Middle frontal gyrus (tissue), 1 donor: ENCODE data around the gene THRAP3.
"Not testable (repeated sequence)": the region's sequence is repeated elsewhere in the genome, so short reads cannot be mapped to it uniquely, and the experiment has no call there.

Experiments
- DNase-seq: peaks from one replicate; pipeline ENCODE4 v3.0.0-alpha.2; 2015; ENCODE audit warnings: low spot score; ENCODE audit errors: extremely low spot score

Gene THRAP3

GRCh38 chr1:36251794-36252481 lies 27.7 kb downstream of the THRAP3 start:
- no peak for DNase-seq

- not testable (repeated sequence) for DNase-seq
Measured at GRCh38 chr1:36252482-36252824, 28.2 kb downstream of the THRAP3 start.

DNA sequence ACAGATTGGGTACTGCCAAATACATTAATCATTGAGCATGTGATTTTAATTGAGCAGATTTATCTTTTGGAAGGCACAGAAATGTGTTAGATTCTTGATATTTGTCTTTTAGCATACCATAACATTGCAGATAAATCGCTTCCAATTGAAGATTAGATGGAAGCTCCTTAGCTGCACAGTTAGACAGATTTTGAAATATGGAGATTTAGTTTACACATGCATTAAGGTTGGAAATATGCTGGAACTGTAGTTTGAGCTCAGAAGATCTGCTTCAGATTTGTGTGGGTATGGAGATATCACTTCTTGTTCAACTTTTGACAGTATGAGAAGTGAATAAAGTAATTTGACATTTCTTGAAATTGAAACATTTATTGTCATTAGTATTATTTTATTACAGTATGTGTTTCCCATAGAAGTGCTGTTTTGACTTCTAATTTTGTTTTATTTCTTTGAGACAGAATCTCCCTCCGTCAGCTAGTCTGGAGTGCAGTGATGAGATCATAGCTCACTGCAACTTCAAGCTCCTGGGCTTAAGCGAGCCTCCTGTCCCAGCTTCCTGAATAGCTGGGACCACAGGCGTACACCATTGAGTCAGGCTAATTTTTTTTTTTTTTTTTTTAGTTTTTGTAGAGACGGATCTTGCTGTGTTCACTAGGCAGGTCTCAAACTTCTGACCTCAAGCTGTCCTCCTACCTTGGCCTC lies 29.1 kb downstream of the THRAP3 start:
- DNase-seq, result no peak

- DNase-seq, result no peak
Measured at GRCh38 chr1:36256558-36257374, 32.5 kb downstream of the THRAP3 start.

DNA sequence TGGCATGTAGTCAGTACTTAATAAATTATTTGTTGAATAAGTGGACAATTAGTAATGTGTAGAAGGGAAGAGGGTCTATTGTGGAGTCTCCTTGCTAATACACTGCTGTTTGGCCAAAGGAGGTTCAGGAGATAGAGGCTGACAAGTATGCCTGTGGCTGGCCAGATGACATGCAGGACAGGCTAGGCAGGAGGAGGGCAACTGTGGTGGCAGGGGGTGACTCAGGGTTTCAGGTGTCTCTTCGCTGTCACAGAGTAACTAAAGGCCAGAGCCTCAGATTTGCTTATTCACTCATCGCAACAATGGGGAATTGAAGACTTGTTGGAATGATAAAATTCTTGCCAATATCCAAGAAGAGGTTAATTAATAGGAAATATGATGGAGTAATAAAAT lies 33.1 kb downstream of the THRAP3 start:
- no peak for DNase-seq

GRCh38 chr1:36258960-36259344 lies 34.7 kb downstream of the THRAP3 start:
- no peak for DNase-seq

DNA sequence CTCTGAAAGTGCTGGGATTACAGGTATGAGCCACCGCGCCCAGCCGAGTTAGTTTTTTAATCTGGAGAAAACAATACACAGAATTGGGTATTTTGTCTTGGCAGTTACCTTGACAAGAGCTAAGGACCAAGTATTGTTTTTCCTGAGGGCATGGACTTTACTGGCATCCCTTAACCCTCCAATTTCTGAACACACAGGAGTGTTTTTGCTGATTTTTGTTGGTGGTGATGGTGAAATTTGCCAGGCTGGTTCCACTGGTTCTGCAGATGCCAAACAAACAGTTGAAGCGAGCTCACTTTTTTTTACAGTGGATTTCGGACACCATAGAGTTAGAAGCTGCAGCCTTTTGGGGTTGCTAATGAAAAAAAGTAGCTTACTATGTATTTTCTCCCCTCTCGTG lies 44.7 kb downstream of the THRAP3 start:
- no peak for DNase-seq

- no peak for DNase-seq
Measured at GRCh38 chr1:36269408-36269838, 45.2 kb downstream of the THRAP3 start.

DNA sequence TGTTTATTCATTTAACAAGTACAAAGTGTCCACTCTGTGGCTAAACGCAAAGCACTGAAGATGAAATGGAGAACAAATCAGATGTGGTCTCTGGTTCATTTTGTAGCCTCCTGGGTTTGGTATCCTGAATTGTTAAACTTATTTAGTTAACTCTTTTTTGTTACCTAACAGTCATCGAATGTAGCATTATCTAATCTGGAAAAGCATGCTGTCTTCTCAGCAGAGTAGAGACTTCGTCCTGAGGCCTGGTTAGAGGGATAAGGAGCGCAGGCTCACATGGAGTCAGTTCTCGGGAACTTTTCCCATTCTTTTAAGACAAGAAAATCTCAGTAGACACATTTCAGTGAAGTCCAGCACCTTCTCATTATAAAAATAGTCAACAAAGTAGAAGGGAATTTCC lies 48.8 kb downstream of the THRAP3 start:
- no peak for DNase-seq

GRCh38 chr1:36274201-36274600 lies 50.0 kb downstream of the THRAP3 start:
- no peak for DNase-seq

GRCh38 chr1:36276688-36277087 lies 52.4 kb downstream of the THRAP3 start:
- DNase-seq, result no peak

GRCh38 chr1:36279110-36279788 lies 55.0 kb downstream of the THRAP3 start:
- DNase-seq, result no peak

DNA sequence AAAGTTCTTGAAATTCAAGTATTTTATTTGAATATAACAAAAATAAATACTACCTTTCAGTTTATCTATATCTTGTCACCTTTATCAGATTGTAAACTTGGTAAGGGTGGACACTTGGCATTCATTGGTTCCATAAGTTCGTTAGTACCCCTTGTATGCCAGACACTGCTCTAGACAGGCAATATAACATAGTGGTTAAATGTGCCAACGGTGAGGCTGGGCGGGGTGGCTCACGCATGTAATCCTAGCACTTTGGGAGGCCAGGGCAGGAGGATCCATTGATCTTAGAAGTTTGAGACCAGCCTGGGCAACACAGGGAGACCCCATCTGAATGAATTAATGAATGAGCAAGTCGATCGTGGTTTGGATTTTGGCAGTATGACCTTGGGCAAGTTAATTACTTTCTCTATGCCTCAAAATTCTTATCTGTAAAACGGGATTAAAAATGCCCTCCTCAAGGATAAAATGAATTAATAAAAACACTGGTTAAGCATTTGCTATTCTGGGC lies 55.6 kb downstream of the THRAP3 start:
- DNase-seq, result no peak

DNA sequence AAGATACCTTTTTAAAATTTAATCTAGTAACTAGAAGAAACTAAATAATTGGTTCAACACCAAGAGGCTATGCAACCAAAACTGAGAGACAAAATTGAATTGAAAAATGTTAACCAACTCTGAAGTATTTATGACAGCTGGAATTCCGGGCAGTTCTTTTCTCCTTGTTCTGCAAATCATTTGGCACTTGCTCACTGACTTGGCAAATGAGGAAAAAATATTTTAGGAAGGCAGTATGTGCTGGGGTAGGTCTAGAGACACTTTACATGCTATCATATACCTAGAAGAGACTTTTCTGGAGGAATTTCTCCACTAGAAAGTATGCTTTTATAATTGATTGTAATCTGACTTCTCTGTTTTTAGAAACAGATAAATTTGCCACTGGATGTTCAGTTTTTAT lies 59.8 kb downstream of the THRAP3 start:
- no peak for DNase-seq

DNA sequence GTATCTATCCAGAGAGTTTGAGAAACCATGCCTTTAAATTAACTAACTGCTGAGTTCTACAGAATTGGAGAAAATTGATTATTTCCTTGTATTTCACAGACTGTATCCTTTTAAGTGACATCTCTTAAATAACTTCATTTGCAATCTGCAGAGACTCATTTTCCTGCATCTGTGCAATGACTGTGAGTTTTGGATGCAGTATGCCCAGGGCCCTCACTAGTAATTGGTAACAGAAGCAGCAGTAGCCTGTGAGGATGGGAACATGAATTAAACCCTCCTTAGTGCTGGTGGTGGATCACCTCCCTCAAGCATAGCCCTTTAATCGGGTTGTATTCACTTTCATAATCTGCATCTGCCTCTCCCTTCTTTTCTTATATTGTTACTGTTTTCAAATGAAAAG lies 60.3 kb downstream of the THRAP3 start:
- no peak for DNase-seq

DNA sequence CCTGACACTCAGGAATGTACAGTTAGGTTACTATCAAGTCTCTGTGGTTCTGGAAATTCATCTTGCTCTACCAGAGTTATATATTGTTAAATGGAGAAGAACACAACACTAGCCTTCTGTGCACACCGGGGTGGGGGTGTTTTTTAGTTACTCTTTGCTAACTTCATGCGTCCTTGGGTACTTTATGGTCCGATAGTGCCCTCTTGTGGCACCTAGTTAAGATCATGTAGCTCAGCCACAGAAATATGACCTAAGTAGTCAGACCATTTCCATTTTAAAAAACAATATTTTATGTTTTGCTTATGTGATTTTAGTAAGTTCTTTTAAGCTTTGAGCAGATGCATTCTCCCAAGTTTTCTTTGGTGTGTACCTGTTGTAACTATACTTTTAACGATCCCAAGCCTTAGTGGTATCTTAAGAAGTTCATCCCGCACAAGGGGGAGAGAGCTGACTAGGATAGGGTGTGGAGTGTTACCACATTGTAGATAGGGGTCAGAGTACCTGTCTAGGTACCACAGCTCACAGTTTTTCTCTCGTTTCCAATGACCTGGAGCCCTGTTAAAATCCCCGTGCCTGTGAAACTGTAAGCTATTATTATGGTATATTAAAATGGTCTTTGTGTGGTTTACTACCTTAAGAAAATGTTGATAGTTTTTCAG lies 61.3 kb downstream of the THRAP3 start:
- peak; percentile 51 for DNase-seq

- DNase-seq, result no peak
Measured at GRCh38 chr1:36286802-36287201, 62.6 kb downstream of the THRAP3 start.

DNA sequence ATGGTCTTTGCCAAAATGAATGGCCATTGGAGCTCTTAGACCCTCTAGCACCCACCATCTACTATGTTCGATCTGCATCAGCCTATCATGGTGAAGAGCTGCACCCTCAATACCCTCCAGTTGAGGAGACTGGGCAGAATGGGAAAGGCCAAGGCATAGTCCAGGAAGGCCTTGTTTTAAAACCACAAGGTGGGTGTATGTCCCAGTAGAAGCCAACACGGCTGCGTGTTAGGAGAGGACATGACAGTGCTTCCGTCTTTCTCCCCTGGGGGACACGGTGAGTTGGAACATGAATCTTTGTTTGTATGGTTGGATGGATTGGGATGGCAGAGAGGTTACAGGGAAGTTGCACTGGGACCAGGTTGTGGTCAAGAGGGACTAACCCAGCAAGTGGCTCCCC lies 63.4 kb downstream of the THRAP3 start:
- DNase-seq, result no peak

GRCh38 chr1:36295390-36295789 lies 71.1 kb downstream of the THRAP3 start:
- no peak for DNase-seq

GRCh38 chr1:36297062-36297461 lies 72.8 kb downstream of the THRAP3 start:
- DNase-seq, result no peak

DNA sequence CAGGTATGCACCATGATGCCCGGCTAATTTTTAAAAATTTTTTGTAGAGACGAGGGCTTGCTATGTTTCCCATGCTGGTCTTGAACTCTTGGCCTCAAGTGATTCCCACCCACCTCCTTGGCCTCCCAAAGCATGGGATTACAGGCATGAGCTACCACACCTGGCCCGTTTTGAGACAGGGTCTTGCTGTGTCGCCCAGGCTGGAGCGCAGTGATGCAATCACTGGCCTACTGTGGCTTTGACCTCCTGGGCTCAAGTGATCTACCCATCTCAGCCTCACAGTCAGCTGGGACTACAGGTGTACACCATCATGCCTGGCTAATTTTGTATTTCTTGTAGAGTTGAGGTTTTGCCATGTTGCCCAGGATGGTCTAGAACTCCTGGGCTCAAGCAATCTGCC lies 74.4 kb downstream of the THRAP3 start:
- DNase-seq, result no peak
